Keratinocyte (primary cell): ENCODE data around the gene ZNF689. TPM values are rescaled to one million over a fixed set of nuclear protein-coding genes. Genes with fewer than 3 reads are reported as not detected.

ENCODE experiments used
- DNase-seq: peaks from one replicate; pipeline ENCODE4 v3.0.0-alpha.2; 2011; ENCODE audit warnings: low read depth, missing footprints, low spot score
- FAIRE-seq: peaks from 2 replicates; lab custom pipeline; 2011; peaks lifted over from hg19 to GRCh38; lab: Jason Lieb, UNC
- H2AFZ ChIP-seq: 2 replicates; pipeline ENCODE4 v1.6.0; 2012; ENCODE audit warnings: low read length, control low read depth, inconsistent platforms; ENCODE audit not compliant: control insufficient read depth
- H3K27ac ChIP-seq: 2 replicates; pipeline ENCODE4 v1.5.1; 2011; ENCODE audit warnings: low read length; ENCODE audit not compliant: control insufficient read depth, insufficient read depth
- H3K27me3 ChIP-seq: 3 replicates; pipeline ENCODE4 v1.6.0; 2011; ENCODE audit warnings: low read length; ENCODE audit not compliant: control insufficient read depth, insufficient read depth; ENCODE audit errors: extremely low read depth
- H3K36me3 ChIP-seq, 2 experiments: 2 replicates in 1 of 2; 3 replicates in 1 of 2; pipeline ENCODE4 v1.5.1; 2011; ENCODE audit warnings: low read length in 2 of 2, mild to moderate bottlenecking in 1 of 2; ENCODE audit not compliant: control insufficient read depth in 2 of 2, insufficient read depth in 2 of 2; ENCODE audit errors: extremely low read depth in 1 of 2
- H3K4me1 ChIP-seq: 3 replicates; pipeline ENCODE4 v1.5.1; 2011; ENCODE audit warnings: low read length; ENCODE audit not compliant: control insufficient read depth, insufficient read depth; ENCODE audit errors: extremely low read depth
- H3K4me2 ChIP-seq: 3 replicates; pipeline ENCODE4 v1.6.0; 2011; ENCODE audit warnings: low read depth, low read length; ENCODE audit not compliant: control insufficient read depth, insufficient read depth; ENCODE audit errors: extremely low read depth
- H3K4me3 ChIP-seq, 3 experiments: fragments of 200-600 bp in 1 of 3; sonication (generic) in 1 of 3; 2 replicates in 2 of 3; 3 replicates in 1 of 3; pipeline ENCODE4 v1.5.1; 2011 to 2016; ENCODE audit warnings: low read length in 3 of 3, mild to moderate bottlenecking in 3 of 3, control low read depth in 2 of 3, inconsistent platforms in 1 of 3, low read depth in 1 of 3, mixed read lengths in 1 of 3, mixed run types in 1 of 3, moderate library complexity in 1 of 3; ENCODE audit not compliant: control insufficient read depth in 2 of 3, insufficient read depth in 2 of 3; ENCODE audit errors: extremely low read depth in 1 of 3
- H3K79me2 ChIP-seq: 2 replicates; pipeline ENCODE4 v1.6.0; 2012; ENCODE audit warnings: low read length; ENCODE audit not compliant: control insufficient read depth, insufficient read depth
- H3K9ac ChIP-seq: 3 replicates; pipeline ENCODE4 v1.6.0; 2011; ENCODE audit warnings: low read length; ENCODE audit not compliant: control insufficient read depth, insufficient read depth; ENCODE audit errors: extremely low read depth
- H3K9me1 ChIP-seq: 3 replicates; pipeline ENCODE4 v1.6.0; 2011; ENCODE audit warnings: low read length; ENCODE audit not compliant: control insufficient read depth, insufficient read depth; ENCODE audit errors: extremely low read depth
- H3K9me3 ChIP-seq: 2 replicates; pipeline ENCODE4 v1.5.1; 2012; ENCODE audit warnings: low read depth, low read length; ENCODE audit not compliant: control insufficient read depth
- H4K20me1 ChIP-seq: 3 replicates; pipeline ENCODE4 v1.6.0; 2011; ENCODE audit warnings: low read length; ENCODE audit not compliant: control insufficient read depth, insufficient read depth; ENCODE audit errors: extremely low read depth
- CTCF ChIP-seq, 3 experiments: IDR thresholded peaks in 1 of 3; conservative IDR thresholded peaks in 1 of 3; optimal IDR thresholded peaks in 1 of 3; 2 replicates in 2 of 3; 3 replicates in 1 of 3; pipeline versions ENCODE3 to v1.5.1; 2011; ENCODE audit warnings: low read length in 3 of 3, mild to moderate bottlenecking in 3 of 3, moderate library complexity in 2 of 3, control low read depth in 1 of 3, inconsistent platforms in 1 of 3; ENCODE audit not compliant: insufficient read depth in 2 of 3; ENCODE audit errors: extremely low read depth in 1 of 3
- EZH2 ChIP-seq: IDR thresholded peaks from one replicate; pipeline ENCODE4 v1.6.1; 2012; ENCODE audit warnings: inconsistent platforms, mild to moderate bottlenecking, low read length, moderate library complexity
- dilution Hi-C: fragments of 300-500 bp; cut with MboI; formaldehyde crosslinking; loops from one replicate; pipeline ENCODE4 v1.7.0; 2020; ENCODE audit warnings: low sequenced_read_pairs; ENCODE audit not compliant: extremely low pct_ligation_motif_present
- polyA plus RNA-seq, 5 experiments: library from polyadenylated mRNA; depleted of rRNA in 3 of 5; stranded (reverse) in 3 of 5; stranded (forward) in 1 of 5; unstranded in 1 of 5; fragments of >200 nt; gene quantifications; 1 replicate in 1 of 5; 2 replicates in 3 of 5; 3 replicates in 1 of 5; pipeline versions ENCODE4 v1.2.1 to v1.2.3, GENCODE V29; 2011 to 2012; ENCODE audit warnings: missing spikeins in 2 of 5, low read depth in 1 of 5, low replicate concordance in 1 of 5

The ZNF689 gene
- polyA plus RNA-seq, 1 donor (not counting 4 experiments of a cell fraction or from before 2014, with no cell fraction given), result 3.3 TPM

GRCh38 chr16:30654856-30655255, 44.7 kb upstream of the ZNF689 start:
- Histone ChIP-seq H3K27ac (no peak overlapping the region), H3K79me2 (peaks cover 17% of the 10 kb centered on the region), H2AFZ (no peak overlapping the region), H3K36me3 (peaks cover 30% of the 10 kb centered on the region in 2 experiments), H3K9me3 (no peaks in the 10 kb centered on the region), H3K9me1 (no peaks in the 10 kb centered on the region), H3K4me3 (no peak overlapping the region), H3K4me1 (peaks cover 24% of the 10 kb centered on the region), H3K4me2 (no peak overlapping the region), H3K27me3 (no peaks in the 10 kb centered on the region), H4K20me1 (no peaks in the 10 kb centered on the region), H3K9ac (no peak overlapping the region)
- FAIRE-seq, result no peak
- dilution Hi-C loops, result no loop called here
- no peak for DNase-seq
- no peak for TF ChIP-seq CTCF (optimal IDR thresholded peaks at IDR 0.05 in 1 of 3, IDR thresholded peaks at IDR 0.05 in 1 of 3, conservative IDR thresholded peaks at IDR 0.05 in 1 of 3; ENCODE audit: extremely low read depth in 1 of 3, insufficient read depth in 2 of 3, low read length in 3 of 3)
- no peak for TF ChIP-seq EZH2

- Histone ChIP-seq H3K36me3 (peaks cover 30% of the 10 kb centered on the region in 2 experiments), H3K4me2 (no peak overlapping the region), H3K9me3 (no peaks in the 10 kb centered on the region), H3K27ac (no peak overlapping the region), H3K27me3 (no peaks in the 10 kb centered on the region), H3K9ac (no peak overlapping the region), H3K4me1 (peaks cover 27% of the 10 kb centered on the region), H4K20me1 (no peaks in the 10 kb centered on the region), H3K9me1 (no peaks in the 10 kb centered on the region), H3K4me3 (no peak overlapping the region), H2AFZ (no peak overlapping the region), H3K79me2 (peaks cover 14% of the 10 kb centered on the region)
- DNase-seq (no peak), FAIRE-seq (no peak)
- no peak for TF ChIP-seq EZH2
- dilution Hi-C loops, result no loop called here
Observed at GRCh38 chr16:30652718-30653117, 42.5 kb upstream of the ZNF689 start.

- peak overlapping the region; percentile 90 for H3K4me2 ChIP-seq
- peaks cover 30% of the 10 kb centered on the region in 2 experiments for H3K36me3 ChIP-seq
- dilution Hi-C loops, result no loop called here
- H3K9me3 ChIP-seq, result no peaks in the 10 kb centered on the region
- H3K79me2 ChIP-seq, result peaks cover 14% of the 10 kb centered on the region
- H3K9ac ChIP-seq, result peak overlapping the region; percentile 93
- H3K4me1 ChIP-seq, result peaks cover 20% of the 10 kb centered on the region
- H2AFZ ChIP-seq, result no peak overlapping the region
- H3K27me3 ChIP-seq, result no peaks in the 10 kb centered on the region
- no peaks in the 10 kb centered on the region for H4K20me1 ChIP-seq
- no peak for TF ChIP-seq CTCF (optimal IDR thresholded peaks at IDR 0.05 in 1 of 3, IDR thresholded peaks at IDR 0.05 in 1 of 3, conservative IDR thresholded peaks at IDR 0.05 in 1 of 3; ENCODE audit: extremely low read depth in 1 of 3, insufficient read depth in 2 of 3, low read length in 3 of 3)
- no peak for TF ChIP-seq EZH2
- FAIRE-seq (no peak), DNase-seq (no peak)
- H3K27ac ChIP-seq, result peak overlapping the region; percentile 36
- no peaks in the 10 kb centered on the region for H3K9me1 ChIP-seq
- H3K4me3 ChIP-seq, result peak overlapping the region; percentile 74 to 99 (median 74)
Observed at GRCh38 chr16:30652005-30652296, 41.8 kb upstream of the ZNF689 start.
